Astrocyte (in vitro differentiated cells and primary cell): ENCODE results near the gene APOL1. TPM values are rescaled to one million over a fixed set of nuclear protein-coding genes. Genes with fewer than 3 reads are reported as not detected.
"Not testable (repeated sequence)": the region's sequence is repeated elsewhere in the genome, so short reads cannot be mapped to it uniquely, and the experiment has no call there.

Experiments used
- DNase-seq: peaks from one replicate; pipeline ENCODE4 v3.0.0-alpha.2; 2010; ENCODE audit warnings: low read depth
- FAIRE-seq: peaks from 2 replicates; lab custom pipeline; 2011; peaks lifted over from hg19 to GRCh38; lab: Jason Lieb, UNC
- H2AFZ ChIP-seq: 2 replicates; pipeline ENCODE4 v1.6.0; 2012; ENCODE audit warnings: low read depth, low read length, inconsistent platforms
- H3K27ac ChIP-seq: 2 replicates; pipeline ENCODE4 v1.5.1; 2011; ENCODE audit warnings: low read depth, low read length, inconsistent platforms
- H3K27me3 ChIP-seq: 2 replicates; pipeline ENCODE4 v1.6.0; 2011; ENCODE audit warnings: low read length, inconsistent platforms; ENCODE audit not compliant: insufficient read depth
- H3K36me3 ChIP-seq: 2 replicates; pipeline ENCODE4 v1.5.1; 2011; ENCODE audit warnings: low read length, inconsistent platforms; ENCODE audit not compliant: insufficient read depth
- H3K4me1 ChIP-seq: 2 replicates; pipeline ENCODE4 v1.5.1; 2011; ENCODE audit warnings: low read length, inconsistent platforms; ENCODE audit not compliant: insufficient read depth
- H3K4me2 ChIP-seq: 2 replicates; pipeline ENCODE4 v1.6.0; 2012; ENCODE audit warnings: low read length, inconsistent platforms
- H3K4me3 ChIP-seq: 2 replicates; pipeline ENCODE4 v1.5.1; 2011; ENCODE audit warnings: low read depth, mild to moderate bottlenecking, low read length, inconsistent platforms; ENCODE audit not compliant: insufficient read depth
- H3K79me2 ChIP-seq: 2 replicates; pipeline ENCODE4 v1.6.0; 2012; ENCODE audit warnings: mild to moderate bottlenecking, low read length, inconsistent platforms; ENCODE audit not compliant: insufficient read depth
- H3K9ac ChIP-seq: 2 replicates; pipeline ENCODE4 v1.6.0; 2012; ENCODE audit warnings: mild to moderate bottlenecking, low read length, inconsistent platforms
- H3K9me3 ChIP-seq: 2 replicates; pipeline ENCODE4 v1.5.1; 2012; ENCODE audit warnings: low read depth, mild to moderate bottlenecking, low read length, inconsistent platforms; ENCODE audit not compliant: insufficient read depth
- H4K20me1 ChIP-seq: 2 replicates; pipeline ENCODE4 v1.6.0; 2012; ENCODE audit warnings: low read length, inconsistent platforms; ENCODE audit not compliant: insufficient read depth
- H3K27ac Mint-ChIP-seq: one replicate; pipeline ENCODE4 v1.8.0; 2021; ENCODE audit warnings: mild to moderate bottlenecking, mixed read lengths; ENCODE audit not compliant: unreplicated experiment
- H3K27me3 Mint-ChIP-seq: one replicate; pipeline ENCODE4 v1.8.0; 2021; ENCODE audit warnings: low read depth, mixed read lengths; ENCODE audit not compliant: unreplicated experiment
- H3K36me3 Mint-ChIP-seq: one replicate; pipeline ENCODE4 v1.8.0; 2021; ENCODE audit warnings: low read depth, mixed read lengths; ENCODE audit not compliant: unreplicated experiment
- H3K4me1 Mint-ChIP-seq: one replicate; pipeline ENCODE4 v1.8.0; 2021; ENCODE audit warnings: low read depth, mixed read lengths; ENCODE audit not compliant: unreplicated experiment
- H3K4me3 Mint-ChIP-seq: one replicate; pipeline ENCODE4 v1.8.0; 2021; ENCODE audit warnings: mild to moderate bottlenecking, moderate library complexity, mixed read lengths; ENCODE audit not compliant: unreplicated experiment
- H3K9me3 Mint-ChIP-seq: one replicate; pipeline ENCODE4 v1.8.0; 2021; ENCODE audit warnings: mild to moderate bottlenecking, mixed read lengths; ENCODE audit not compliant: unreplicated experiment
- EZH2 ChIP-seq: IDR thresholded peaks from 2 replicates; pipeline ENCODE4 v1.6.1; 2012; ENCODE audit warnings: mild to moderate bottlenecking, low read length, inconsistent platforms; ENCODE audit not compliant: insufficient read depth
- total RNA-seq: library from RNA; stranded (reverse); gene quantifications from 2 replicates; pipeline ENCODE4 v1.2.1, GENCODE V29; 2021
- TF ChIP-seq, protein P1 (sequence below): IDR thresholded peaks from 2 replicates; pipeline ENCODE4 v1.5.1; 2011; ENCODE audit warnings: low read depth, mild to moderate bottlenecking, inconsistent platforms, low read length, moderate library complexity; ENCODE audit not compliant: insufficient read depth

Gene APOL1
- total RNA-seq, 1 donor from 2014 or later = 3.9 TPM

DNA sequence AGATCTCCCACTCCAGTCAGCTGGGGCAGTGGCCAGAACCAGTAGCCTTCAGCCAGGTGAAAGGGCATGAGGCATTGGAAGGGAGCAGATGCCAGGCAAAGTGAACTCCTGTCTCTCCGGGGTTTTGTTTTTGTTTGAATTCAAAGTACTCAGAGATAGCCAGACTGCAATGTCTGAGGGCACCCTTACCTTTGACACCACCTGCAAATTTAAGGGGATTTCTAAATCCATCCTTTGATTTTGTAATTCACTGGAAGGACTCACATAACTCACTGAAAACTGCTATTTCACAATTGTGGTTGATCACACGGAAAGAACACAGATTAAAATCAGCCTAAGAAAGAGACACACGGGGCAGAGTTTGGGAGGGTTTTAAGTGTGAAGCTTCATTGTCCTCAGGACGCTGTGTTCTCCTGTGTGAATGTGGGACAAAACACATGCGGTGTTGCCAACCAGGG is 10.3 kb downstream of the APOL1 start:
- H3K9ac ChIP-seq, H3K27me3 ChIP-seq, H3K4me1 ChIP-seq, H3K79me2 ChIP-seq, H3K36me3 ChIP-seq, DNase-seq, H3K9me3 Mint-ChIP-seq, H3K27ac ChIP-seq, H3K27me3 Mint-ChIP-seq, H3K4me3 ChIP-seq, H2AFZ ChIP-seq, H3K9me3 ChIP-seq, FAIRE-seq, H3K4me2 ChIP-seq: not testable (repeated sequence)
- peak overlapping the region; percentile 50 for H3K4me3 Mint-ChIP-seq
- H3K27ac Mint-ChIP-seq = peak overlapping the region; percentile 58
- H3K36me3 Mint-ChIP-seq = peaks cover 35% of the 10 kb centered on the region
- H3K4me1 Mint-ChIP-seq = peaks cover 26% of the 10 kb centered on the region
- peaks cover 11% of the 10 kb centered on the region for H4K20me1 ChIP-seq

DNA sequence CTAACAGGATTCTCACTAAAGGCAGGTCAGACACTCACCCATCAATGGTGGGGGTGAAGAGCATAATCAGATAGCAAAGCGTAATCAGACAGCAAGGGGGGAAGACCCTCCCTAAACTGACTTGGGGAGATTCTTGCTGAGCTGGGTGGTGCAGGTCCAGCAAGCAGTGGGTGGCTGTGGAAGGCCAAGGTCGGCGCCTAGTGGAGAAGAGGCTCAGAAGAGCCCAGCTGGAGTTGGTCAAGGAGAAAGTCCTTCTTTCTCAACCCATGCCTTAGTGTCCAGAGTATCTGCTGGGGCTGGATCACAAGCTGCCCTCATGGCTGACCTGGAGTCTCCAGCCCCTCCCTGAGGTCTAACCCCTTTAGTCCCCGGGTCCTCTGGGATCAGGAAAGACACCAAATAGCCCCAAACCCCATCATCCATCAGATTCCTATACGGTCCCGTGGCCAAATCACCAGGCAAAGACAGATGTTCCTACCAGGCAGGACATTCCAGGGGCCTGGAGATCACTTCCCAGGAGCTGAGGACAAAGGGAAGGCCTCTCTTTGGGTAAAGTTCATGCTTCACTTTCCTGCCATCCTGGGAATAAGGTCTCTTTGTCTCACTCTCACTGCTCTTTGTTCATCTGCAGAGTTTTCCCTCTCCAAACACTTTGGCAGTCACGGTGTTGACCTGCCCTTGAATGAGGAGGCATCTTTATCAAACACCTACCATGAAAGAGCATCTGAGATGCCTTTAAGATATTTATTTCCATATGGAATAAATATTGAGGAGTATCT is 11.1 kb downstream of the APOL1 start:
- H4K20me1 ChIP-seq = peaks cover 11% of the 10 kb centered on the region
- FAIRE-seq, H3K27me3 ChIP-seq, H3K27ac ChIP-seq, H3K9me3 ChIP-seq, H3K79me2 ChIP-seq, H3K4me3 ChIP-seq, H3K4me1 ChIP-seq, H3K36me3 ChIP-seq, H3K27me3 Mint-ChIP-seq, H3K9me3 Mint-ChIP-seq, H2AFZ ChIP-seq, H3K4me2 ChIP-seq, H3K9ac ChIP-seq, DNase-seq: not testable (repeated sequence)
- peak overlapping the region; percentile 50 for H3K4me3 Mint-ChIP-seq
- peaks cover 42% of the 10 kb centered on the region for H3K36me3 Mint-ChIP-seq
- peak overlapping the region; percentile 58 for H3K27ac Mint-ChIP-seq
- H3K4me1 Mint-ChIP-seq = peaks cover 18% of the 10 kb centered on the region

DNA sequence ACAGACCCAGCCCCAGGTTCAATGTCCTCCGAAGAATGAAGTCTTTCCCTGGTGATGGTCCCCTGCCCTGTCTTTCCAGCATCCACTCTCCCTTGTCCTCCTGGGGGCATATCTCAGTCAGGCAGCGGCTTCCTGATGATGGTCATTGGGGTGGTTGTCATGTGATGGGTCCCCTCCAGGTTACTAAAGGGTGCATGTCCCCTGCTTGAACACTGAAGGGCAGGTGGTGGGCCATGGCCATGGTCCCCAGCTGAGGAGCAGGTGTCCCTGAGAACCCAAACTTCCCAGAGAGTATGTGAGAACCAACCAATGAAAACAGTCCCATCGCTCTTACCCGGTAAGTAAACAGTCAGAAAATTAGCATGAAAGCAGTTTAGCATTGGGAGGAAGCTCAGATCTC is 14.1 kb downstream of the APOL1 start:
- Histone ChIP-seq H4K20me1 (peaks cover 4% of the 10 kb centered on the region), H3K4me2 (no peak overlapping the region), H2AFZ (no peak overlapping the region), H3K9ac (no peak overlapping the region), H3K9me3 (no peaks in the 10 kb centered on the region), H3K4me3 (no peak overlapping the region), H3K4me1 (no peaks in the 10 kb centered on the region), H3K27me3 (no peaks in the 10 kb centered on the region), H3K36me3 (peaks cover 8% of the 10 kb centered on the region), H3K27ac (no peak overlapping the region), H3K79me2 (no peaks in the 10 kb centered on the region)
- Mint-ChIP-seq H3K36me3 (peaks cover 46% of the 10 kb centered on the region), H3K9me3 (peaks cover 12% of the 10 kb centered on the region), H3K27me3 (no peaks in the 10 kb centered on the region), H3K27ac (no peak overlapping the region), H3K4me1 (peaks cover 6% of the 10 kb centered on the region), H3K4me3 (no peak overlapping the region)
- DNase-seq (no peak), FAIRE-seq (no peak)
- TF ChIP-seq, protein P1, sequence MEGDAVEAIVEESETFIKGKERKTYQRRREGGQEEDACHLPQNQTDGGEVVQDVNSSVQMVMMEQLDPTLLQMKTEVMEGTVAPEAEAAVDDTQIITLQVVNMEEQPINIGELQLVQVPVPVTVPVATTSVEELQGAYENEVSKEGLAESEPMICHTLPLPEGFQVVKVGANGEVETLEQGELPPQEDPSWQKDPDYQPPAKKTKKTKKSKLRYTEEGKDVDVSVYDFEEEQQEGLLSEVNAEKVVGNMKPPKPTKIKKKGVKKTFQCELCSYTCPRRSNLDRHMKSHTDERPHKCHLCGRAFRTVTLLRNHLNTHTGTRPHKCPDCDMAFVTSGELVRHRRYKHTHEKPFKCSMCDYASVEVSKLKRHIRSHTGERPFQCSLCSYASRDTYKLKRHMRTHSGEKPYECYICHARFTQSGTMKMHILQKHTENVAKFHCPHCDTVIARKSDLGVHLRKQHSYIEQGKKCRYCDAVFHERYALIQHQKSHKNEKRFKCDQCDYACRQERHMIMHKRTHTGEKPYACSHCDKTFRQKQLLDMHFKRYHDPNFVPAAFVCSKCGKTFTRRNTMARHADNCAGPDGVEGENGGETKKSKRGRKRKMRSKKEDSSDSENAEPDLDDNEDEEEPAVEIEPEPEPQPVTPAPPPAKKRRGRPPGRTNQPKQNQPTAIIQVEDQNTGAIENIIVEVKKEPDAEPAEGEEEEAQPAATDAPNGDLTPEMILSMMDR = no peak
- TF ChIP-seq EZH2 = no peak
